ENCODE data around the gene HLA-B.

The HLA-B gene

GRCh38 chr6:31321820-31322219, 35.2 kb downstream of the HLA-B start:
- Histone ChIP-seq H3K4me3 (no peak overlapping the region), H3K36me3 (no peaks in the 10 kb centered on the region), H3K4me1 (no peaks in the 10 kb centered on the region), H3K27me3 (no peaks in the 10 kb centered on the region), H3K27ac (no peak overlapping the region), H3K9me3 (no peaks in the 10 kb centered on the region)
- intact Hi-C loops (cut with DNase I; ENCODE audit: low total_unique reads) = no loop called here
- no peak for TF ChIP-seq CTCF (IDR thresholded peaks at IDR 0.05)
- DNase-seq = no peak

- TF ChIP-seq CTCF (IDR thresholded peaks at IDR 0.05) = no peak
- H3K27ac ChIP-seq = no peak overlapping the region
- no peaks in the 10 kb centered on the region for H3K9me3 ChIP-seq
- intact Hi-C loops (cut with DNase I; ENCODE audit: low total_unique reads) = no loop called here
- DNase-seq = no peak
- H3K4me1 ChIP-seq = no peaks in the 10 kb centered on the region
- no peaks in the 10 kb centered on the region for H3K36me3 ChIP-seq
- H3K4me3 ChIP-seq = no peak overlapping the region
- H3K27me3 ChIP-seq = no peaks in the 10 kb centered on the region
Observed at GRCh38 chr6:31321005-31321707, 35.8 kb downstream of the HLA-B start.

DNA sequence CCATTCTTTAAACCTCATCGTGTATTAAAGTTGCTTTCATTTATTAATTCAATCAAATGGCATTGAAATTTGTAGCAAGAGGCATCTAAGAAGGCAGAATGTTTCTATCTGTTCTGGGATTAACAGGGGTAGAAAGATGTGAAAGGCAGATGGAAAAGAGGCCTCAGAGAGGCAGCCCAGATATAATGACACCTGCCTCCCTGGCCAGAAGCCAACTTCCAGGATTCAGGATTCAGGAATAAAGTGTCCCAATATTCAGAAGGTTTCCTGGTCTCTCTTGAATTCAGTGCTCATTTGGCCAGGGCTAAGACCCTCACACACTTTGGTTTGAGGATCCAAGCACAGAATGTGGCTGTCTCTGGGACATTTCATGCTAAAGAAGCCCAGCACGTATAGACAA, 39.9 kb downstream of the HLA-B start:
- no peaks in the 10 kb centered on the region for H3K4me1 ChIP-seq
- H3K27me3 ChIP-seq = no peaks in the 10 kb centered on the region
- DNase-seq = no peak
- no peak overlapping the region for H3K27ac ChIP-seq
- intact Hi-C loops (cut with DNase I; ENCODE audit: low total_unique reads) = no loop called here
- no peaks in the 10 kb centered on the region for H3K9me3 ChIP-seq
- TF ChIP-seq CTCF (IDR thresholded peaks at IDR 0.05) = no peak
- no peak overlapping the region for H3K4me3 ChIP-seq
- no peaks in the 10 kb centered on the region for H3K36me3 ChIP-seq

DNA sequence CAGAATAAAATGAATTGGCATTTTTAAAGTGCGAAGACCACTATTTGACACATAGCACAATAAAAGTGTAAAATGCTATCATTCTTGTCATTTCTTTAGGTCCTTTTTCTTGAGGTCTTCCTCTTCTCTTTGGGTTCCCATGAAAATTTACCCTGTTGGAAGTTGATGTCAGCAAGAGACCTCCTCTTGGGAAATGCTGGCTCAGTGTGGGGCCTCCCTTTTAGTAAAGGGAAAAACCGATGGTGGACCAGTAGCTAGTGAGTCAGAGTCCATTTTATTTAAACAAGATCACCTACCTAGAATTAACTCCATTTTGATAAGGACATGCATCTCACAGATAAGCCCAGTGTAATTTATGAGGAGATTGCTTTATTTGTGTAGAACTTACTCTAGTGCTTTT, 47.3 kb downstream of the HLA-B start:
- H3K27me3 ChIP-seq = peaks cover 0 to 44% of the 10 kb centered on the region in 2 donors
- intact Hi-C loops (cut with DNase I; ENCODE audit: low total_unique reads) = no loop called here

DNA sequence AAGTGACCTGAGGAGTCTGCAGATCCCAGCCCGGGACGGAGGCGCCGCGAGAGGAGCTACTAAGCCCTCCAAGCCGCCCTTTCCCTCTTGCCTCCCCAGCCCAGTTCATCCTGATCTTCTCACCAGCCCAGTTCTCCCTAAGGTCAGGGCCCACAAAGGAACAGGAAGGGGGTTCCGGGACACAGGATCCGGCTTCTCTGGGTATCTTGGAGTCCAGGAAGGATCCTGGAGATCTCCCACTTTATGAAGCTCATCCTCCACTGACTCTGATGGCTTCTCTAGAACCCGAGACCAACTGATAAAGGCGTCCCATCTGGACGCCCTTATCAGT, 48.2 kb downstream of the HLA-B start:
- Histone ChIP-seq H3K36me3 (no peaks in the 10 kb centered on the region), H3K9me3 (no peaks in the 10 kb centered on the region), H3K4me1 (peaks cover 0 to 11% (median 9%) of the 10 kb centered on the region in 4 donors), H3K27me3 (peaks cover 0 to 45% of the 10 kb centered on the region in 2 donors), H3K27ac (no peak overlapping the region), H3K4me3 (peak overlapping the region; percentile 21 to 37)
- DNase-seq = no peak
- TF ChIP-seq CTCF (IDR thresholded peaks at IDR 0.05) = no peak
- intact Hi-C loops (cut with DNase I; ENCODE audit: low total_unique reads) = no loop called here

More for the DNA sequence above, 47.3 kb downstream of the HLA-B start:
- Histone ChIP-seq H3K4me3 (no peak overlapping the region), H3K27ac (no peak overlapping the region), H3K9me3 (no peaks in the 10 kb centered on the region), H3K4me1 (peaks cover 0 to 11% (median 9%) of the 10 kb centered on the region in 4 donors), H3K36me3 (no peaks in the 10 kb centered on the region)
- no peak for DNase-seq
- TF ChIP-seq CTCF (IDR thresholded peaks at IDR 0.05) = no peak

Data from tibial artery (tissue), 4 donors.